Measurements from ENCODE around the gene SCD.

The SCD gene

GRCh38 chr10:100362570-100363496 is 15.8 kb downstream of the SCD start:
- no peak for ATAC-seq
- TF ChIP-seq PATZ1 (CRISPR knock-in tag; IDR thresholded peaks at IDR 0.05; ENCODE audit: borderline replicate concordance) (no peak), ISL1 (CRISPR knock-in tag; IDR thresholded peaks at IDR 0.05) (no peak), ARNTL (CRISPR knock-in tag; IDR thresholded peaks at IDR 0.05; ENCODE audit: borderline replicate concordance, low read depth) (no peak), ZC3H10 (CRISPR knock-in tag; IDR thresholded peaks at IDR 0.05) (no peak), CREB5 (CRISPR knock-in tag; IDR thresholded peaks at IDR 0.05; ENCODE audit: low read depth) (no peak), GLIS3 (CRISPR knock-in tag; IDR thresholded peaks at IDR 0.05) (no peak), PPARA (CRISPR knock-in tag; IDR thresholded peaks at IDR 0.05; ENCODE audit: borderline replicate concordance) (no peak), TSHZ2 (CRISPR knock-in tag; IDR thresholded peaks at IDR 0.05) (no peak), TCF4 (CRISPR knock-in tag; IDR thresholded peaks at IDR 0.05; ENCODE audit: borderline replicate concordance) (no peak)

GRCh38 chr10:100364175-100364574 is 17.1 kb downstream of the SCD start:
- no peak for ATAC-seq
- TF ChIP-seq ZNF565 (CRISPR knock-in tag; conservative IDR thresholded peaks at IDR 0.05; ENCODE audit: low read depth) (no peak), RARB (CRISPR knock-in tag; IDR thresholded peaks at IDR 0.05) (no peak), PATZ1 (CRISPR knock-in tag; IDR thresholded peaks at IDR 0.05; ENCODE audit: borderline replicate concordance) (no peak), ZNF8 (CRISPR knock-in tag; IDR thresholded peaks at IDR 0.05) (no peak), GLIS3 (CRISPR knock-in tag; IDR thresholded peaks at IDR 0.05) (no peak), ARNTL (CRISPR knock-in tag; IDR thresholded peaks at IDR 0.05; ENCODE audit: borderline replicate concordance, low read depth) (no peak), ZFP3 (CRISPR knock-in tag; IDR thresholded peaks at IDR 0.05) (no peak), ZNF70 (CRISPR knock-in tag; IDR thresholded peaks at IDR 0.05) (no peak), CSDC2 (CRISPR knock-in tag; IDR thresholded peaks at IDR 0.05) (no peak), ZC3H10 (CRISPR knock-in tag; IDR thresholded peaks at IDR 0.05) (no peak), ISL1 (CRISPR knock-in tag; IDR thresholded peaks at IDR 0.05) (no peak)

- ATAC-seq: peak; percentile 94
- TF ChIP-seq CREB5 (CRISPR knock-in tag; IDR thresholded peaks at IDR 0.05; ENCODE audit: low read depth) (no peak), TOX (CRISPR knock-in tag; IDR thresholded peaks at IDR 0.05; ENCODE audit: borderline replicate concordance) (no peak), TSHZ2 (CRISPR knock-in tag; IDR thresholded peaks at IDR 0.05) (0 out of 2 replicates have a peak, but pooled peaks have one; percentile 26), PPARA (CRISPR knock-in tag; IDR thresholded peaks at IDR 0.05; ENCODE audit: borderline replicate concordance) (no peak), SNAI2 (CRISPR knock-in tag; IDR thresholded peaks at IDR 0.05) (no peak), ZNF8 (CRISPR knock-in tag; IDR thresholded peaks at IDR 0.05) (no peak), CSRNP3 (CRISPR knock-in tag; IDR thresholded peaks at IDR 0.05) (no peak), POU6F1 (CRISPR knock-in tag; IDR thresholded peaks at IDR 0.05; ENCODE audit: borderline replicate concordance, low read depth) (no peak)
These were observed 17.8 kb downstream of the SCD start for GRCh38 chr10:100364735-100365391.

Data from SK-N-SH treated with all-trans-retinoic acid at 6 μM for 48 hours (cell line).